Posterior vena cava (tissue), 2 donors: ENCODE results near the gene PHOX2A. TPM values are rescaled to one million over a fixed set of nuclear protein-coding genes. Genes with fewer than 3 reads are reported as not detected.
A peak's percentile ranks its signal among the peaks of the same experiment; 100 is the strongest.

ENCODE experiments used
- DNase-seq: peaks from one replicate; pipeline ENCODE4 v3.0.0-alpha.2; 2020; ENCODE audit warnings: low spot score
- intact Hi-C, 2 donors: fragments of 100-400 bp; cut with DNase I; formaldehyde crosslinking; loops; one replicate each; pipeline versions ENCODE4 v1.14.1 to v1.14.2; 2022 to 2023
- total RNA-seq, 2 donors: library from RNA; stranded (reverse); fragmentation: NEBNext Ultra II Directional; extraction: Animal tissue kit (Norgen Biotek cat#: 25700); gene quantifications; one replicate each; pipeline ENCODE4 v1.2.1, GENCODE V29; 2021
- donor health status: DM: yes; HTN: yes; CAD: no.
- donor health status: DM: yes; HTN: yes; CAD: no.

Gene PHOX2A
- total RNA-seq, 2 donors from 2014 or later, result not detected

- DNase-seq, result no peak
- intact Hi-C loops, result loop anchor here in 1 of 2 donors (10.0 kb wide), 1 partner anchor 222 kb away; no protein-coding TSS in a partner anchor
Observed at GRCh38 chr11:72236774-72237111, 7.2 kb downstream of the PHOX2A start.

- no peak for DNase-seq
- intact Hi-C loops, result loop anchor here in 1 of 2 donors (10.0 kb wide), 1 partner anchor 221 kb away; no protein-coding TSS in a partner anchor
Observed at GRCh38 chr11:72236083-72236697, 7.8 kb downstream of the PHOX2A start.

- intact Hi-C loops, result loop anchor here in 1 of 2 donors (10.0 kb wide), 1 partner anchor 221 kb away; no protein-coding TSS in a partner anchor
- DNase-seq, result no peak
Observed at GRCh38 chr11:72235351-72236057, 8.5 kb downstream of the PHOX2A start.

- intact Hi-C loops, result loop anchor here in 1 of 2 donors (10.0 kb wide), 1 partner anchor 220 kb away; no protein-coding TSS in a partner anchor
- no peak for DNase-seq
Observed at GRCh38 chr11:72234920-72235319, 9.1 kb downstream of the PHOX2A start.

GRCh38 chr11:72234514-72234830 lies 9.5 kb downstream of the PHOX2A start:
- DNase-seq, result no peak
- intact Hi-C loops, result loop anchor here in 1 of 2 donors (10.0 kb wide), 1 partner anchor 220 kb away; no protein-coding TSS in a partner anchor

- intact Hi-C loops, result loop anchor here in 1 of 2 donors (10.0 kb wide), 1 partner anchor 219 kb away; no protein-coding TSS in a partner anchor
- no peak for DNase-seq
Observed at GRCh38 chr11:72233773-72234513, 10.0 kb downstream of the PHOX2A start.

- intact Hi-C loops, result loop anchor here in 1 of 2 donors (10.0 kb wide), 1 partner anchor 218 kb away; no protein-coding TSS in a partner anchor
- DNase-seq, result no peak
Observed at GRCh38 chr11:72233056-72233772, 10.8 kb downstream of the PHOX2A start.

DNA sequence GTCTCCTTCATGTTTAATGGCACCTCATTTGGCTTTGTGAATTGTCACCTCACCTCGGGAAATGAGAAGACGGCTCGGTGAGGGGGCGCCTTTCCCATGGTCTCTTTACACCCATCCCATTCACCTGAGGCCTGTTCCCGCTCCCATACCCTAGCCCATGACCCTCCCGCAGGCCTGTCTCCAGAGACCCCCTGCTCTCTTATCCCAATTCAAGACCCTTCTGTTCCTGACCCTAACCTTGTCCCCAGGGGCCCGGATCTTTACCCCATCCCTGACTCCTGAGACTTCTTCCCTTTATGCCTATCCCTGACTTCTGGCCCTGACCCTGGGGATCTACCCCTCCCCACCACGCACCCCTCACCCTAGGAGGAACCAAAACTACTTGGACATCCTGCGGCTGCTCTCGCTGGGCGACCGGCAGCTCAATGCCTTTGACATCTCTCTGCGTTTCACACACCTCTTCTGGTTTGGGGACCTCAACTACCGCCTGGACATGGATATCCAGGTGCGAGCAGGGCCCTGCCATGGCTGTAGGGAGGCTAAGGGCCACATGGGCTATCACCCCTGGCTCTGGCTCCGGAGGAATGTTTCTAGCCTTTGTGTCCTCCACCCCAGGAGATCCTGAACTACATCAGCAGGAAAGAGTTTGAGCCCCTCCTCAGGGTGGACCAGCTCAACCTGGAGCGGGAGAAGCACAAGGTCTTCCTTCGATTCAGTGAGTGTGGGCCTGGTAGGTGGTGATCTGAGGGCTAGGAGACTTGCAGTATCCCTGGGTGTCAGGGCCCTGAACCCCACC lies 11.5 kb downstream of the PHOX2A start:
- intact Hi-C loops, result loop anchor here in 1 of 2 donors (10.0 kb wide), 1 partner anchor 218 kb away; no protein-coding TSS in a partner anchor
- DNase-seq, result peak; percentile 74

DNA sequence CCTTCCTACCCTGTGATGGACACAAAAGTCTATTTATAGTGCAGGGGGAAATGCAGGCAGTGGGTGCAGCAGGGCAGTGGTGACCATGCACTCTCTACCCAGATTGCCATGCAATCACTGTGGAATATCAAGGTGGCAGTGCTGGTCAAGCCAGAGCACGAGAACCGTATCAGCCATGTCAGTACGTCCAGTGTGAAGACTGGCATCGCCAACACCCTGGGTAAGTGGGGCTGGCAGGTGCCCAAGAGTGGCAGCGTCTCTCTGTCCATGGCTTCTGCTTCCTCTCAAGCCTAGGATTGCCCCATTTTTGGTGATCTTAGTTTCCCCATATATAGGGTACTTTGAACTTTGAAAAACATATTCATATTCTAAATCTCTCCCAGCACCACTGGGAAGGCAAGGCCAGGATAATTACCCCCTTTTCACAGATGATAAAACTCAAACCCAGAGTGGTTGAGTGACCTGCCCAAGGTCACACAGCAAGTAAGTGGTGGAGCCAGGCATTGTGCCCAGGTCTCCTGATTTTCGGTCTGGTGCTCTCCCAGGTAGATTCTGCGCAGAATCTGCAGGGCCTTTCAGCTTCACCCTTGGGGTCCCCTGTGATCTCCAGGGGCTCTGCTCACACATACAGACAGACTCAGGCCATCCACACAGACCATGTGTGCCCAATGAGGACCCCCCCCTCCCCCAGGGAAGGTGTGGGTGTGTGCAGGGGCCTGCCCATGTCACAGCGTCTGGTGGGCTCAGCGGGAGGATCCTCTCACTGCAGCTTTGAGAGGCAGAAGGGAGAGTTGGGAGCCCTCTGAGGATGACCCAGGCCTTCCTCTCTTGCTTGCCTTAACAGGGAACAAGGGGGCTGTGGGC lies 12.3 kb downstream of the PHOX2A start:
- DNase-seq, result peak; percentile 82
- intact Hi-C loops, result loop anchor here in 1 of 2 donors (10.0 kb wide), 1 partner anchor 217 kb away; no protein-coding TSS in a partner anchor

DNA sequence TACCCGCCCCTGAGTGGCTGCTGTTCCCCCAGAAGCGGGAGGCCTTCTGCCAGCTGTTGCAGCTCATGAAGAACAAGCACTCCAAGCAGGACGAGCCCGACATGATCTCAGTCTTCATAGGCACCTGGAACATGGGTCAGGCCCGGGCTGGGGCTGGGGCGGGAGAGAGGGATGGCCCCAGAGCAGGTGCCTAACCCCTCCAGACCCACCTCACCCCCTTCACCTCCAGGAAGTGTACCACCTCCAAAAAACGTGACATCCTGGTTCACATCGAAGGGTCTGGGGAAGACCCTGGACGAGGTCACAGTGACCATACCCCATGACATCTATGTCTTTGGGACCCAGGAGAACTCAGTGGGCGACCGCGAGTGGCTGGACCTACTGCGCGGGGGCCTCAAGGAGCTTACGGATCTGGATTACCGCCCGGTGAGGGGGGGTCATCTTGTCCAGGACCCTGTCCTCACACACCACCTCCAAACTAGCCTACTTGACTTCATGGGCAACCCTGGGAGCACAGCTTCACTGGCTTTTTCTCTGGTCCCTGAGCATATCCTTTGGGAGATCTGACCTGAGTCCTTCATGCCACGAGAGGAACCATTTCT lies 13.1 kb downstream of the PHOX2A start:
- DNase-seq, result no peak

DNA sequence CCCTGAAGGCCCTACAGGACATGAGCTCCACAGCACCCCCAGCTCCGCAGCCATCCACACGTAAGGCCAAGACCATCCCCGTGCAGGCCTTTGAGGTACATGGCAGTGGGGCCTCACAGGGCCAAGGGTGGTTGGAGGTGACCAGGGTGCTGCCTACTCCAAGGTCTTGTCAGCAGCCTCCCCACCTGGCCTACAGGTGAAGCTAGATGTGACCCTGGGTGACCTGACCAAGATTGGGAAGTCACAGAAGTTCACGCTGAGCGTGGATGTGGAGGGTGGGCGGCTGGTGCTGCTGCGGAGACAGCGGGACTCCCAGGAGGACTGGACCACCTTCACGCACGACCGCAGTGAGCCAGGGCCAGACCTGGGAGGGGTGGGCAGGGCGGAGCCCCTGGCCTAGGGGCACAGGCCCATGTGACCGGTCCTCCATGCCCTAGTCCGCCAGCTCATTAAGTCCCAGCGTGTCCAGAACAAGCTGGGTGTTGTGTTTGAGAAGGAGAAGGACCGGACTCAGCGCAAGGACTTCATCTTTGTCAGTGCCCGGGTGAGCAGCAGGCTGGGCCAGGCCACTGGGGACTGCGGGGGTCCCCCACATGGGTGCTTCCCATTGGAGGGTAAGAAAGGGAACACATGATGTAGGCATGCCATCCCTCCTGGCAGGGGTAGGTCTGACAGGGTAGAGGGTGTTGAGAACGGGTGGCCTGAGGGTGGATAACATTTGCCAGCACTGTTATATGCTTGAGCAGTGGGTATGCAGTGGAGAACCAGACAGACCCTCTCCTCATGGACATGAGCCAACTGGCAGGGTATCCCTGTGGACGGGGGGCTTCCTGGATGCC lies 13.8 kb downstream of the PHOX2A start:
- intact Hi-C loops, result loop anchor here (10.0 kb wide), 3 partner anchors 205 to 215 kb away; partner anchors contain the start of gene CLPB (in 1 of the 2)
- peak; percentile 68 for DNase-seq

More for the DNA sequence above, 13.1 kb downstream of the PHOX2A start:
- intact Hi-C loops, result loop anchor here in 1 of 2 donors (10.0 kb wide), 1 partner anchor 216 kb away; no protein-coding TSS in a partner anchor

GRCh38 chr11:72229336-72229924 lies 14.5 kb downstream of the PHOX2A start:
- peak; percentile 41 for DNase-seq
- intact Hi-C loops, result loop anchor here in 1 of 2 donors (10.0 kb wide), 2 partner anchors 205 kb away; partner anchors contain the start of gene CLPB

DNA sequence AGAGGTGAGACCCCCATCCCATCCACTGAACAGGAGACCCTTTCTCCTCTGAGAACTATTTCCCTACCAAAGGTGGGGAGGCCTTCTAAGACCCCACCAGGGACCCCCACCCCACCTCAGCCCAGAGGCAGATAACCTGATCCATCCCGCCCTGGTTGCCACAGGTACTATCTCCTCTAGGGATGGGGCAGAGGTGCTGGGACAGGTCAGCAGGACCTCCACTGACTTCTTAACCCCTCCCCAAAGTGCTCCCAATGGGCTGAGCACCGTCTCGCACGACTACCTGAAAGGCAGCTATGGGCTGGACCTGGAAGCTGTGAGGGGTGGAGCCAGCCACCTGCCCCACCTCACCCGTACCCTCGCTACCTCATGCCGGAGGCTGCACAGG lies 15.1 kb downstream of the PHOX2A start:
- peak; percentile 66 for DNase-seq
- intact Hi-C loops, result loop anchor here in 1 of 2 donors (10.0 kb wide), 2 partner anchors 204 to 206 kb away; partner anchors contain the start of gene CLPB

GRCh38 chr11:72228229-72228843 lies 15.6 kb downstream of the PHOX2A start:
- intact Hi-C loops, result loop anchor here in 1 of 2 donors (10.0 kb wide), 2 partner anchors 204 to 206 kb away; partner anchors contain the start of gene CLPB
- peak; percentile 82 for DNase-seq
